GM18505 (cell line): ENCODE measurements around the gene MAGI2.

Experiments used
- ATAC-seq: cut with Tn5 transposase; IDR thresholded peaks from one replicate; pipeline ENCODE4 v1.9.1; 2021; ENCODE audit not compliant: unreplicated experiment
- POLR2A ChIP-seq: IDR thresholded peaks from 4 replicates; pipeline ENCODE4 v1.6.1; 2011; ENCODE audit warnings: borderline replicate concordance; ENCODE audit not compliant: insufficient read depth, insufficient read length; ENCODE audit errors: extremely low read depth

Gene MAGI2

GRCh38 chr7:79296553-79297320 lies 156.7 kb downstream of the MAGI2 start:
- no peak for ATAC-seq
- TF ChIP-seq POLR2A: no peak

DNA sequence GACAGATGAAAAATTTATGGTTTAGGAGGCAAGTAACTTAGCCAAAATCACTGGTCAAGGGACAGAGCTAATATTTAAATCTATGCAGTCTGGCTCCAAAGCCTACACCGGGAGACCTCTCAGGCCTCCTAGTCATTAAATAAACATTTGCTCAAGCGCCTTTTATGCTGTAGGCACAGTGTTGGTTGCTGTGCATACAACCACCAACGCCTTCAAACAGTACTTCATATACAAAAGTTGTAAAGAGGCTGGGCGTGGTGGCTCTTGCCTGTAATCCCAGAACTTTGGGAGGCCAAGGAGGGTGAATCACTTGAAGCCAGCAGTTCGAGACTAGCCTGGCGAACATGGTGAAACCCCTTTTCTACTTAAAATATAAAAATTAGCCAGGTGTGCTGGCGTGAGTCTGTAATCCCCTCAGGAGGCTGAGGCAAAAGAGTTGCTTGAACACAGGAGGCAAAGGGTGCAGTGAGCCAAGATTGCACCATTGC lies 159.8 kb downstream of the MAGI2 start:
- TF ChIP-seq POLR2A: no peak
- no peak for ATAC-seq

- ATAC-seq: no peak
- TF ChIP-seq POLR2A: no peak
These were observed 160.6 kb downstream of the MAGI2 start for GRCh38 chr7:79292834-79293233.

GRCh38 chr7:79291498-79291865 lies 162.0 kb downstream of the MAGI2 start:
- no peak for ATAC-seq
- no peak for TF ChIP-seq POLR2A

DNA sequence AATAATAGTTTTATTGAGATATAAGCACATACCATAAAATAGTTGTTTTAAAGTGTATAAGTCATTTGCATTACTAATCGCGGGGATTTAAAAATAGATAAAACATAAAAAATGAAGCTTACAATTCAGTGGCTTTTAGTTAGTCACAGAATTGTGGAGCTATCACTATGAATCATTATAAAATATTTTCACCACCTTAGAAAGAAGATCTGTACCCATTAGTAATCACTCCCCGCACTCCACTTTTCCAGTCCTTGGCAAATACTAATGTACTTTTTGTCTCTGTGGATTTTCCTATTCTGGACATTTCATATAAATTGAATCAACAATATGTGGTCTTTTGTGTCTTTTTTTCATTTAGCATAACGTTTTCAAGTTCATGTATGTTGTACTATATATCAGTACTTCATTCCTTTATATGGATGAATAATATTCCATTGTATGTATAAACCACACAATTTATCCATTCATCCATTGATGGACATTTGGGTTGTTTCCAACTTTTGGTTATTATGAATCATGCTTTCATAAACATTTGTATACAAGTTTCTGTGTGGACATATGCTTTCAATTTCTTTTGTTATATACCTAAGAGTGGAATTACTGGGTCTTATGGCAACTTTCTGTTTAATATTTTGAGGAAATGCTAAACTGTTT lies 162.5 kb downstream of the MAGI2 start:
- no peak for ATAC-seq
- TF ChIP-seq POLR2A: no peak

DNA sequence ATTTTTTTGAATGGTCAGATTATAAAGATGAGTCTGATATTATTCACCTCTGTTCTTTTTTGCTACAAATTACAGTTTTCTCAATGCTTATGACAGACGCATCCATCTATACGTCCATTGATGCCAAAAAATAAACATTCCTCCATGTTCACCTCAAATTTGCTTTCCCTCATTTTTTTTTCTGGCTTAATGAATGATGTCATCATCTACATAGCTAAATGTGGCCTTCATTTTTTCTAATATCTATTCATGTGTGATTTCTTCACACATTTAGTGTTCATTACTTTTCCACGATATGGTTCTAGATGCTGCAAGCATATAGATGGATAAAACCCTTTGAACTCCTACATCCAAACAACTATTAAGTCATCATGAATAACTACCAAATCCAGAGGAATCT lies 163.1 kb downstream of the MAGI2 start:
- TF ChIP-seq POLR2A: no peak

GRCh38 chr7:79288655-79289054 lies 164.8 kb downstream of the MAGI2 start:
- no peak for ATAC-seq
- no peak for TF ChIP-seq POLR2A

More for the DNA sequence above, 163.1 kb downstream of the MAGI2 start:
- no peak for ATAC-seq

- no peak for TF ChIP-seq POLR2A
- no peak for ATAC-seq
These were observed 165.5 kb downstream of the MAGI2 start for GRCh38 chr7:79287981-79288380.

GRCh38 chr7:79286181-79286580 lies 167.3 kb downstream of the MAGI2 start:
- ATAC-seq: no peak
- TF ChIP-seq POLR2A: no peak

- no peak for ATAC-seq
- no peak for TF ChIP-seq POLR2A
These were observed 167.7 kb downstream of the MAGI2 start for GRCh38 chr7:79285756-79286155.

DNA sequence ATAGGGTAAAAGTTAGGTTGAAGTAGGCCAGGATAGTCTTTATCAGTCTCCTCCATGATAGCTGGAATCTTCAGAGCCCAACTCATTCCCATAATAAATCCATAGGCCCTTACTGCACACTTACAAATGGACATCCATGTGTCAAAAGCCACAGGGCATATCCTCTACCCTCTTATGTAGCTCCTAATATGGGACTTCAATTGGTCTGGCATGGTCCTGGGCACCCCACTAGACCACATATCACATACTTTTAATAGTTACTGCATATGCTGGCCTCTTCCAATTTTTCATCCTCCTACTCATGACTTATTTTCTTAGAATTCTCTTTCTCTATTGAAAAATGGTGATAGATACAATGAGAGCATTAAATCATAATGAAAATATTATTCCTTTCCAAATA lies 169.3 kb downstream of the MAGI2 start:
- TF ChIP-seq POLR2A: no peak
- ATAC-seq: no peak

GRCh38 chr7:79282882-79283602 lies 170.4 kb downstream of the MAGI2 start:
- ATAC-seq: no peak
- TF ChIP-seq POLR2A: no peak

GRCh38 chr7:79282070-79282694 lies 171.3 kb downstream of the MAGI2 start:
- TF ChIP-seq POLR2A: no peak
- ATAC-seq: no peak
